GM10248 (cell line): ENCODE results near the gene SLC35D1.

Experiments
- CTCF ChIA-PET: fragments of 300-600 bp; sonication (Branson Sonifier 250); formaldehyde crosslinking; extraction: SDS; loops from one replicate; lab custom pipeline; 2021; ENCODE audit warnings: antibody characterized with exemption; lab: Yijun Ruan, JAX
- POLR2A ChIA-PET: fragments of 350-650 bp; sonication (Branson Sonifier 250); formaldehyde crosslinking; extraction: SDS; loops from one replicate; lab custom pipeline; 2020; ENCODE audit warnings: antibody characterized with exemption; lab: Yijun Ruan, JAX
- DNase-seq: peaks from one replicate; pipeline ENCODE4 v3.0.0; 2012; ENCODE audit errors: extremely low spot score
- TF ChIP-seq, protein P1 (sequence below): IDR thresholded peaks from 2 replicates; pipeline ENCODE4 v1.5.1; 2012; ENCODE audit warnings: mild to moderate bottlenecking, low read depth; ENCODE audit errors: extremely low read depth, missing control alignments, control extremely low read depth

The SLC35D1 gene

DNA sequence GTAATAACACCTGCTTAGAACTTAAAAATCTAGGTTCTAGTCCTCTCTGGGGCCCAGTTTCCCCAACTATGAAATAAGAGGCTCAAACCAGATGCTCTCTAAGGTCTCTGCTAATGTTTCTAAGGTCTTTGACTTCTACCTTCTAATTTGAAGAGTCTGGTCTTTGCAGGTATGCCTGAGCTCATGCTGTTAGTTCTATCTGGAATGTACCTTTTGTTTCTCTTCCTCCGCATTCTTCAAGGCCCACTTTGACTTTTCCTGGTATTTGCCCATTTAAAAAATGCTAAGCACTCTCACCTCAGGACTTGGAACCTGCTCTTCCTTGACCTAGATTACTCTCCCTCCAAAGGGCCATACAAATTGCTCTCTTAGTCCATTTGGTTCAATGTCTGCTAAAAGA lies 13.5 kb downstream of the SLC35D1 start:
- POLR2A ChIA-PET, result no interaction called here
- TF ChIP-seq, protein P1, sequence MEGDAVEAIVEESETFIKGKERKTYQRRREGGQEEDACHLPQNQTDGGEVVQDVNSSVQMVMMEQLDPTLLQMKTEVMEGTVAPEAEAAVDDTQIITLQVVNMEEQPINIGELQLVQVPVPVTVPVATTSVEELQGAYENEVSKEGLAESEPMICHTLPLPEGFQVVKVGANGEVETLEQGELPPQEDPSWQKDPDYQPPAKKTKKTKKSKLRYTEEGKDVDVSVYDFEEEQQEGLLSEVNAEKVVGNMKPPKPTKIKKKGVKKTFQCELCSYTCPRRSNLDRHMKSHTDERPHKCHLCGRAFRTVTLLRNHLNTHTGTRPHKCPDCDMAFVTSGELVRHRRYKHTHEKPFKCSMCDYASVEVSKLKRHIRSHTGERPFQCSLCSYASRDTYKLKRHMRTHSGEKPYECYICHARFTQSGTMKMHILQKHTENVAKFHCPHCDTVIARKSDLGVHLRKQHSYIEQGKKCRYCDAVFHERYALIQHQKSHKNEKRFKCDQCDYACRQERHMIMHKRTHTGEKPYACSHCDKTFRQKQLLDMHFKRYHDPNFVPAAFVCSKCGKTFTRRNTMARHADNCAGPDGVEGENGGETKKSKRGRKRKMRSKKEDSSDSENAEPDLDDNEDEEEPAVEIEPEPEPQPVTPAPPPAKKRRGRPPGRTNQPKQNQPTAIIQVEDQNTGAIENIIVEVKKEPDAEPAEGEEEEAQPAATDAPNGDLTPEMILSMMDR, result no peak
- CTCF ChIA-PET, result no interaction called here
- DNase-seq, result no peak

DNA sequence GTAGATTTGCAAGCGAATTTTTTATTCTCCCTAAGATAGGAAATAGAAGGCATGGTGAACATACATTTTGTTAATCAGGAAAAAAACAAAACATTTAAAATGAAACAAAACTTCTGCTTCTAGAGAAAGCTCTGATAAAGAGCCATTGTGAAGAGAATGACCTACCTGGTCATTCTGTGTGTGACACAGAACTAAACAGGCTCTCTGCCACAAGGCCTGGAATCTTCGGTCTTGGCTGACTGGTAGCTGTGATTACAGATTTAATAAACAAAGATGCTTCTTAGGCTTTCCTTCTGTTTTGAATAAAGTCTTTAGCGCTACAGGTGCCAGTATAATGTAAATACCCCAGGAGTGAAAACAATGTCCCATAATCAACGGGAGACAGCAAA lies 22.1 kb downstream of the SLC35D1 start:
- TF ChIP-seq, protein P1, result no peak
- POLR2A ChIA-PET, result interaction anchor here (0.7 kb wide), 1 partner anchor 12 kb away, joined by 3 read pairs; no protein-coding TSS in a partner anchor
- CTCF ChIA-PET, result no interaction called here
- no peak for DNase-seq

DNA sequence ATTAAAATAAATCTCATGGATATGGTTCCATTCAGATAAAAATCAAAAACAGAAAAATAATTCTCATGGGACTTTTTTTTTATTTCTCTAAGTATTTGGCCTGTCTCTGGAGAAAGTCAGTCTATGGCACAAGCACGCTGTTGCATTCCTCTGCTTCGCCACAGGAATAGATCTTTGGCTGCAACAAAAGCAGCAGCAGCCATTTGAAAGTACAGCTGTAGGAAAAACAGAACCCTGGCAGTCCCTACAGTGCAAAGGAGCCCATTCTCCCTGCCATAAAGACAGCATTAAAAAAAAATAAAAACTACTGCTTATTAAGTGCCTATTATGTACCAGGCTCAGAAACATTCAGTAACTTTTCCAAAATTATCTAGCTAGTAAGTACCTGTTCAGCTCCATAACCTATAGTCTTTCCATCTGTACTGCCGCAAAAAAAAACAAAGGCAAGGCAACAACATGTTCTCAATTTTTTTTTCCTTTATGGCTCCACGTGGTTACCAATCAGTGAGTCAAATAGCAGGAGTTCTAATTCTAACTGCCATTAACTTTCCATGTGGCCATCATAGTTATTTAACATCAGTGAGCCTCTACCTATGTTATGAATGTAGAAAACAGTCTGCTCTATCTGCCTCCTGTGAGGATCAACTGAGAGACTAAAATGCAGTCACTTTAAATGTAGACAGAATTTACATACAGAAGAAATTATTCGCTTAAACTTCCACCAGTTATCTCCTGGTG lies 22.7 kb downstream of the SLC35D1 start:
- CTCF ChIA-PET, result no interaction called here
- TF ChIP-seq, protein P1, result no peak

DNA sequence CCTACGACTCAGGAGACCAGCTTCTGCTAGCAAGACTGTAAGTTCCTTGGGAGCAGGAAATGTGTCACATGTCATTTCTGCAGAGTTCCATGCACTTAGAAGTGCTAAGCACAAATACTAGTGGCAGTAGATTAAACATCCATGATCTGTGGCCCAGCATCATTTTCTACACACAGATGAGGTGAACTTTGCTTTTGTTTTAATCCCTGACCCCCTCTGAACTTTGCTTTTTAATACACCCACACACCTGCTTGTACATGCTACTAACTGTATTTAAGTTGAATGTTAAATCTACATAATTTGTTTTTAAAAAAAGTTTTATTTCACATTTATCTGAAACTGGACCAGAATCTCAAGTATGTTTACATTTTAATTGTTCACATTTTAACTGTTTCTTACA lies 24.5 kb downstream of the SLC35D1 start:
- CTCF ChIA-PET, result interaction anchor here (1.0 to 1.4 kb wide), 3 partner anchors 10 to 33 kb away, joined by 3 to 4 read pairs (median 3); no protein-coding TSS in a partner anchor

More for the DNA sequence above, 22.7 kb downstream of the SLC35D1 start:
- DNase-seq, result no peak
- POLR2A ChIA-PET, result interaction anchor here (0.7 kb wide), 1 partner anchor 13 kb away, joined by 3 read pairs; no protein-coding TSS in a partner anchor

DNA sequence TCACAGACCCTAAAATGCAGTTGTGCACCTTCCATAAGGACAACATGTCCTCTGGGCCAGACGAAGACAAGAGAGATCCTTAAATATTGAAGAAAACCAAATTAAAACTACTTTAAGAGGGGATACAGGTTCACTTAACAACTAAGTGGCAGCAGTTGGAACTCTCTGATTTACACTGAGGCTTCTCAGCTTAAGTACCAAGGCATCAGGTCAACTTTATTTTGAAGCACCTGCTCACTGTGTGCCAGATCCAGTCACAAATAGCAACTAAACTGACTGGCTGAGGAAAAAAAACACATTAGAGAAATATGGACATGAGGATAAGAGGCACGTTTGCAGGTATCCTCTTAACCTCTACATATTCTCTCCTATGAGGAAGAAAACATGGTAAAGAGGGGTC lies 33.2 kb downstream of the SLC35D1 start:
- TF ChIP-seq, protein P1, result no peak
- no peak for DNase-seq
- CTCF ChIA-PET, result interaction anchor here (0.6 to 3.0 kb wide), 7 partner anchors 9 to 512 kb away, joined by 3 to 12 read pairs (median 4); no protein-coding TSS in a partner anchor
- POLR2A ChIA-PET, result no interaction called here

More for the DNA sequence above, 24.5 kb downstream of the SLC35D1 start:
- no peak for DNase-seq
- TF ChIP-seq, protein P1, result no peak
- POLR2A ChIA-PET, result no interaction called here

DNA sequence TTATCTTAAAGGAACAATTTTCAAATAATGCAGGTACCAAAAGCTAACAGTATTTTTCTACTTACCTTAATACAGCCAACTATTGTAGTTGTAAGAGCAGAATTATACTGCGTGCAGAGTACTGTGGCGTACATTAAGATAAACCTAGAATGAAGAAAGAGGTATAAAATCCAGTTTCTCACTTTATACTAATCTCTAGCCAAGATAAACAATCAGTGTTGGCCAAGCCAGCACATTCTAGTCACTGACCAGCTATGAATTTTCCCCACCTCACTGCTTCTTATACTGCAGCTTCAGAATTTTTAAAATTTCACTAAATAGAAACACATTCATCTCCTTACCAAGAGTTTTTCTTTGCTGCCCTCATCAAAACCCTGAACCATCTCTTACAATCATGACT lies 33.6 kb downstream of the SLC35D1 start:
- TF ChIP-seq, protein P1, result no peak
- POLR2A ChIA-PET, result no interaction called here
- no peak for DNase-seq
- CTCF ChIA-PET, result interaction anchor here (0.9 to 3.0 kb wide), 9 partner anchors 9 to 512 kb away, joined by 3 to 13 read pairs (median 4); no protein-coding TSS in a partner anchor
